DOHH2 (cell line): ENCODE results near the gene KPNA6.

Source experiments
- EZH2phosphoT487 ChIP-seq: fragments of 200-600 bp; sonication (generic); IDR thresholded peaks from 2 replicates; pipeline ENCODE4 v1.6.1; 2017; ENCODE audit warnings: borderline replicate concordance, mild to moderate bottlenecking, antibody characterized with exemption, low read length, moderate library complexity, mixed read lengths
- TF ChIP-seq, protein P1 (sequence below): fragments of 200-600 bp; sonication (generic); IDR thresholded peaks from one replicate; pipeline ENCODE4 v1.5.1; 2014; ENCODE audit warnings: antibody characterized with exemption, mild to moderate bottlenecking, low read depth, low read length; ENCODE audit not compliant: poor library complexity, severe bottlenecking

DNA sequence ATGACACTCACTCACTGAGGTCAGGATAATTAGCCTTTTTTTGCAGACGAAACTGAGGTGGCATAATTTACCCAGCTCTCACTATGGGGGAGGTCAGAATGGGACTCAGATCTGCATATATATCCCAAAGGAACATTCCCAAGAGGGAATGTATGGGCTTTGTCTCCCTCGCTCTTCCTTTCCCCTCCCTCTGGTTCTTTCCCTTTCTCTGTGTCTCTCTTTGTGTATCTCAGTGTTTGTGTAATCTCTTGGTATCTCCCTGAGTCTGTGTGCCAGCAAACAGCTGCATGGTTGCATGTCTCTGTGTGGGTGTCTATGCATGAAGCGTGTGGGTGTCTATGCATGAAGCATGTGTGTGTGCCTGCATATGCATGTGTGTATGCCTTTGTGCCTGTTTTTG, 30.4 kb upstream of the KPNA6 start:
- TF ChIP-seq, protein P1, sequence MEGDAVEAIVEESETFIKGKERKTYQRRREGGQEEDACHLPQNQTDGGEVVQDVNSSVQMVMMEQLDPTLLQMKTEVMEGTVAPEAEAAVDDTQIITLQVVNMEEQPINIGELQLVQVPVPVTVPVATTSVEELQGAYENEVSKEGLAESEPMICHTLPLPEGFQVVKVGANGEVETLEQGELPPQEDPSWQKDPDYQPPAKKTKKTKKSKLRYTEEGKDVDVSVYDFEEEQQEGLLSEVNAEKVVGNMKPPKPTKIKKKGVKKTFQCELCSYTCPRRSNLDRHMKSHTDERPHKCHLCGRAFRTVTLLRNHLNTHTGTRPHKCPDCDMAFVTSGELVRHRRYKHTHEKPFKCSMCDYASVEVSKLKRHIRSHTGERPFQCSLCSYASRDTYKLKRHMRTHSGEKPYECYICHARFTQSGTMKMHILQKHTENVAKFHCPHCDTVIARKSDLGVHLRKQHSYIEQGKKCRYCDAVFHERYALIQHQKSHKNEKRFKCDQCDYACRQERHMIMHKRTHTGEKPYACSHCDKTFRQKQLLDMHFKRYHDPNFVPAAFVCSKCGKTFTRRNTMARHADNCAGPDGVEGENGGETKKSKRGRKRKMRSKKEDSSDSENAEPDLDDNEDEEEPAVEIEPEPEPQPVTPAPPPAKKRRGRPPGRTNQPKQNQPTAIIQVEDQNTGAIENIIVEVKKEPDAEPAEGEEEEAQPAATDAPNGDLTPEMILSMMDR = no peak
- TF ChIP-seq EZH2phosphoT487 = no peak
